HepG2 (cell line): ENCODE results near the gene CBLN3. TPM values are rescaled to one million over a fixed set of nuclear protein-coding genes. Genes with fewer than 3 reads are reported as not detected.

Experiments used
- BORCS8-MEF2B ChIP-seq: sonication (generic); formaldehyde crosslinking; IDR thresholded peaks from 2 replicates; pipeline ENCODE4 v1.8.0; 2022; ENCODE audit warnings: mild to moderate bottlenecking, missing genetic modification reagents
- CERS6 ChIP-seq: sonication (generic); formaldehyde crosslinking; IDR thresholded peaks from 2 replicates; pipeline ENCODE4 v1.5.0; 2020; ENCODE audit warnings: missing genetic modification reagents
- EED ChIP-seq: sonication (generic); formaldehyde crosslinking; IDR thresholded peaks from 2 replicates; pipeline ENCODE4 v1.5.0; 2020; ENCODE audit warnings: mild to moderate bottlenecking, missing genetic modification reagents
- GATAD1 ChIP-seq: IDR thresholded peaks from 2 replicates; pipeline ENCODE4 v1.6.1; 2016; ENCODE audit warnings: missing genetic modification reagents, missing compliant biosample characterization
- HHEX ChIP-seq: IDR thresholded peaks from 2 replicates; pipeline ENCODE4 v1.6.1; 2016; ENCODE audit warnings: control low read depth
- MEF2D ChIP-seq: sonication (generic); formaldehyde crosslinking; IDR thresholded peaks from 2 replicates; pipeline ENCODE4 v1.5.1; 2020; ENCODE audit warnings: mild to moderate bottlenecking, missing genetic modification reagents
- MXI1 ChIP-seq: IDR thresholded peaks from 3 replicates; pipeline ENCODE4 v1.6.1; 2012; ENCODE audit warnings: low read depth, low read length, inconsistent platforms, borderline replicate concordance
- MYC ChIP-seq: sonication (generic); formaldehyde crosslinking; IDR thresholded peaks from 2 replicates; pipeline ENCODE4 v1.9.0; 2021; ENCODE audit warnings: missing genetic modification reagents, borderline replicate concordance
- NCOA1 ChIP-seq: sonication (generic); formaldehyde crosslinking; IDR thresholded peaks from 2 replicates; pipeline ENCODE4 v1.9.0; 2021; ENCODE audit warnings: missing genetic modification reagents
- REXO4 ChIP-seq: sonication (generic); formaldehyde crosslinking; IDR thresholded peaks from 2 replicates; pipeline ENCODE4 v1.8.0; 2022; ENCODE audit warnings: missing genetic modification reagents, mild to moderate bottlenecking, borderline replicate concordance
- SIX1 ChIP-seq: sonication (generic); formaldehyde crosslinking; IDR thresholded peaks from 2 replicates; pipeline ENCODE4 v1.4.0; 2020; ENCODE audit warnings: missing genetic modification reagents, borderline replicate concordance
- ZC3H4 ChIP-seq: sonication (generic); formaldehyde crosslinking; IDR thresholded peaks from 2 replicates; pipeline ENCODE4 v1.4.0; 2020; ENCODE audit warnings: missing genetic modification reagents, borderline replicate concordance
- ZKSCAN1 ChIP-seq: fragments of 150-350 bp; IDR thresholded peaks from 2 replicates; pipeline ENCODE4 v1.6.1; 2014; ENCODE audit warnings: low read length
- ZKSCAN8 ChIP-seq: IDR thresholded peaks from 2 replicates; pipeline ENCODE4 v1.6.1; 2016; ENCODE audit warnings: borderline replicate concordance, missing genetic modification reagents, missing compliant biosample characterization
- ZNF296 ChIP-seq: sonication (generic); formaldehyde crosslinking; conservative IDR thresholded peaks from 2 replicates; pipeline ENCODE4 v1.5.0; 2020; ENCODE audit warnings: mild to moderate bottlenecking, missing genetic modification reagents
- ZNF781 ChIP-seq: sonication (generic); formaldehyde crosslinking; IDR thresholded peaks from 2 replicates; pipeline ENCODE4 v1.5.1; 2020; ENCODE audit warnings: borderline replicate concordance, mild to moderate bottlenecking, missing genetic modification reagents; ENCODE audit errors: not compliant biosample characterization
- ZNF878 ChIP-seq: sonication (generic); formaldehyde crosslinking; IDR thresholded peaks from 2 replicates; pipeline ENCODE4 v1.8.1; 2023; ENCODE audit warnings: mild to moderate bottlenecking, missing genetic modification reagents, moderate library complexity
- ZSCAN9 ChIP-seq: IDR thresholded peaks from 2 replicates; pipeline ENCODE4 v1.6.1; 2016; ENCODE audit warnings: borderline replicate concordance
- polyA plus RNA-seq, 8 experiments: library from polyadenylated mRNA; depleted of rRNA in 3 of 8; stranded (reverse) in 7 of 8; unstranded in 1 of 8; fragments of >200 nt; fragmentation: Illumina TruSeq in 4 of 8; extraction: Trizol in 4 of 8; gene quantifications; 2 replicates each; pipeline versions ENCODE4 v1.2.1 to v1.2.3, GENCODE V29; 2011 to 2016; ENCODE audit warnings: low read depth in 4 of 8, missing spikeins in 1 of 8, mixed read lengths in 1 of 8; ENCODE audit not compliant: insufficient read depth in 1 of 8
- total RNA-seq, 5 experiments: library from RNA; depleted of rRNA; stranded (reverse); fragments of >200 nt; fragmentation: Illumina TruSeq; extraction: Trizol; gene quantifications; 2 replicates each; pipeline ENCODE4 v1.2.3, GENCODE V29; 2016; ENCODE audit warnings: low read depth in 1 of 5
- TF ChIP-seq, protein P1 (sequence below): IDR thresholded peaks from 2 replicates; pipeline ENCODE4 v1.4.0; 2020; ENCODE audit warnings: mild to moderate bottlenecking, missing genetic modification reagents
- TF ChIP-seq, protein P2 (sequence below): sonication (generic); formaldehyde crosslinking; IDR thresholded peaks from 2 replicates; pipeline ENCODE4 v1.5.1; 2020; ENCODE audit warnings: missing genetic modification reagents, mild to moderate bottlenecking, borderline replicate concordance
- TF ChIP-seq, protein P3 (sequence below): sonication (generic); formaldehyde crosslinking; IDR thresholded peaks from 2 replicates; pipeline ENCODE4 v1.9.0; 2021; ENCODE audit warnings: missing genetic modification reagents, borderline replicate concordance

The CBLN3 gene
- total and polyA plus RNA-seq, 2 of the 13 experiments (the other 11 are each of a cell fraction or from before 2014, with no cell fraction given) = 0.66 to 0.98 TPM

- TF ChIP-seq MEF2D (CRISPR knock-in tag) (peak; percentile 90), ZKSCAN8 (peak; percentile 90; the same call in 1 of the 2 replicates), CERS6 (CRISPR knock-in tag) (0 out of 2 replicates have a peak, but pooled peaks have one; percentile 70), ZNF878 (CRISPR knock-in tag) (peak; percentile 96), SIX1 (CRISPR knock-in tag) (peak; percentile 51; the same call in 1 of the 2 replicates), MYC (CRISPR knock-in tag) (peak; percentile 90), EED (CRISPR knock-in tag) (peak; percentile 91; the same call in 1 of the 2 replicates), GATAD1 (peak; percentile 97), HHEX (CRISPR knock-in tag) (peak; percentile 76), REXO4 (CRISPR knock-in tag) (no peak), NCOA1 (CRISPR knock-in tag) (no peak), ZNF781 (CRISPR knock-in tag) (peak; percentile 96), ZSCAN9 (CRISPR knock-in tag) (peak; percentile 18), MXI1 (peak; percentile 91; the same call in 1 of the 3 replicates), ZNF296 (peak; percentile 94), BORCS8-MEF2B (CRISPR knock-in tag) (peak; percentile 69), ZC3H4 (CRISPR knock-in tag) (peak; percentile 95), ZKSCAN1 (no peak)
- TF ChIP-seq, protein P1, sequence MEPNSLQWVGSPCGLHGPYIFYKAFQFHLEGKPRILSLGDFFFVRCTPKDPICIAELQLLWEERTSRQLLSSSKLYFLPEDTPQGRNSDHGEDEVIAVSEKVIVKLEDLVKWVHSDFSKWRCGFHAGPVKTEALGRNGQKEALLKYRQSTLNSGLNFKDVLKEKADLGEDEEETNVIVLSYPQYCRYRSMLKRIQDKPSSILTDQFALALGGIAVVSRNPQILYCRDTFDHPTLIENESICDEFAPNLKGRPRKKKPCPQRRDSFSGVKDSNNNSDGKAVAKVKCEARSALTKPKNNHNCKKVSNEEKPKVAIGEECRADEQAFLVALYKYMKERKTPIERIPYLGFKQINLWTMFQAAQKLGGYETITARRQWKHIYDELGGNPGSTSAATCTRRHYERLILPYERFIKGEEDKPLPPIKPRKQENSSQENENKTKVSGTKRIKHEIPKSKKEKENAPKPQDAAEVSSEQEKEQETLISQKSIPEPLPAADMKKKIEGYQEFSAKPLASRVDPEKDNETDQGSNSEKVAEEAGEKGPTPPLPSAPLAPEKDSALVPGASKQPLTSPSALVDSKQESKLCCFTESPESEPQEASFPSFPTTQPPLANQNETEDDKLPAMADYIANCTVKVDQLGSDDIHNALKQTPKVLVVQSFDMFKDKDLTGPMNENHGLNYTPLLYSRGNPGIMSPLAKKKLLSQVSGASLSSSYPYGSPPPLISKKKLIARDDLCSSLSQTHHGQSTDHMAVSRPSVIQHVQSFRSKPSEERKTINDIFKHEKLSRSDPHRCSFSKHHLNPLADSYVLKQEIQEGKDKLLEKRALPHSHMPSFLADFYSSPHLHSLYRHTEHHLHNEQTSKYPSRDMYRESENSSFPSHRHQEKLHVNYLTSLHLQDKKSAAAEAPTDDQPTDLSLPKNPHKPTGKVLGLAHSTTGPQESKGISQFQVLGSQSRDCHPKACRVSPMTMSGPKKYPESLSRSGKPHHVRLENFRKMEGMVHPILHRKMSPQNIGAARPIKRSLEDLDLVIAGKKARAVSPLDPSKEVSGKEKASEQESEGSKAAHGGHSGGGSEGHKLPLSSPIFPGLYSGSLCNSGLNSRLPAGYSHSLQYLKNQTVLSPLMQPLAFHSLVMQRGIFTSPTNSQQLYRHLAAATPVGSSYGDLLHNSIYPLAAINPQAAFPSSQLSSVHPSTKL (CRISPR knock-in tag) = peak; percentile 71
- TF ChIP-seq, protein P2, sequence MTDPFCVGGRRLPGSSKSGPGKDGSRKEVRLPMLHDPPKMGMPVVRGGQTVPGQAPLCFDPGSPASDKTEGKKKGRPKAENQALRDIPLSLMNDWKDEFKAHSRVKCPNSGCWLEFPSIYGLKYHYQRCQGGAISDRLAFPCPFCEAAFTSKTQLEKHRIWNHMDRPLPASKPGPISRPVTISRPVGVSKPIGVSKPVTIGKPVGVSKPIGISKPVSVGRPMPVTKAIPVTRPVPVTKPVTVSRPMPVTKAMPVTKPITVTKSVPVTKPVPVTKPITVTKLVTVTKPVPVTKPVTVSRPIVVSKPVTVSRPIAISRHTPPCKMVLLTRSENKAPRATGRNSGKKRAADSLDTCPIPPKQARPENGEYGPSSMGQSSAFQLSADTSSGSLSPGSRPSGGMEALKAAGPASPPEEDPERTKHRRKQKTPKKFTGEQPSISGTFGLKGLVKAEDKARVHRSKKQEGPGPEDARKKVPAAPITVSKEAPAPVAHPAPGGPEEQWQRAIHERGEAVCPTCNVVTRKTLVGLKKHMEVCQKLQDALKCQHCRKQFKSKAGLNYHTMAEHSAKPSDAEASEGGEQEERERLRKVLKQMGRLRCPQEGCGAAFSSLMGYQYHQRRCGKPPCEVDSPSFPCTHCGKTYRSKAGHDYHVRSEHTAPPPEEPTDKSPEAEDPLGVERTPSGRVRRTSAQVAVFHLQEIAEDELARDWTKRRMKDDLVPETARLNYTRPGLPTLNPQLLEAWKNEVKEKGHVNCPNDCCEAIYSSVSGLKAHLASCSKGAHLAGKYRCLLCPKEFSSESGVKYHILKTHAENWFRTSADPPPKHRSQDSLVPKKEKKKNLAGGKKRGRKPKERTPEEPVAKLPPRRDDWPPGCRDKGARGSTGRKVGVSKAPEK = 0 out of 2 replicates have a peak, but pooled peaks have one; percentile 31
- TF ChIP-seq, protein P3, sequence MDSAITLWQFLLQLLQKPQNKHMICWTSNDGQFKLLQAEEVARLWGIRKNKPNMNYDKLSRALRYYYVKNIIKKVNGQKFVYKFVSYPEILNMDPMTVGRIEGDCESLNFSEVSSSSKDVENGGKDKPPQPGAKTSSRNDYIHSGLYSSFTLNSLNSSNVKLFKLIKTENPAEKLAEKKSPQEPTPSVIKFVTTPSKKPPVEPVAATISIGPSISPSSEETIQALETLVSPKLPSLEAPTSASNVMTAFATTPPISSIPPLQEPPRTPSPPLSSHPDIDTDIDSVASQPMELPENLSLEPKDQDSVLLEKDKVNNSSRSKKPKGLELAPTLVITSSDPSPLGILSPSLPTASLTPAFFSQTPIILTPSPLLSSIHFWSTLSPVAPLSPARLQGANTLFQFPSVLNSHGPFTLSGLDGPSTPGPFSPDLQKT = peak; percentile 87; the same call in 1 of the 2 replicates
Measured at GRCh38 chr14:24442240-24443052, 13.0 kb upstream of the CBLN3 start, which contains the start of gene SDR39U1 (continued).
